Esophagus squamous epithelium (tissue), 5 donors: ENCODE data around the gene IRF4. TPM values are rescaled to one million over a fixed set of nuclear protein-coding genes. Genes with fewer than 3 reads are reported as not detected.

Experiments used
- DNase-seq: peaks from one replicate; lab custom pipeline; 2025; lab: John Stamatoyannopoulos, UW
- H3K27ac ChIP-seq, 4 donors: fragments of 200-600 bp; sonication (generic); one replicate each; pipeline ENCODE4 v1.5.1; 2016 to 2019; ENCODE audit warnings: mild to moderate bottlenecking in 1 of 4
- H3K27me3 ChIP-seq, 4 donors: fragments of 200-600 bp; sonication (generic); 1 replicate in 3 of 4; 2 replicates in 1 of 4; pipeline versions ENCODE4 v1.5.1 to v1.6.0; 2017 to 2021; ENCODE audit warnings: antibody characterized with exemption in 1 of 4
- H3K36me3 ChIP-seq, 3 donors: fragments of 200-600 bp; sonication (generic); one replicate each; pipeline ENCODE4 v1.5.1; 2016 to 2019
- H3K4me1 ChIP-seq, 3 donors: fragments of 200-600 bp; sonication (generic); one replicate each; pipeline ENCODE4 v1.5.1; 2017 to 2019
- H3K4me3 ChIP-seq, 4 donors: fragments of 200-600 bp; sonication (generic); 1 replicate in 3 of 4; 2 replicates in 1 of 4; pipeline ENCODE4 v1.5.1; 2016 to 2019; ENCODE audit warnings: mild to moderate bottlenecking in 2 of 4, moderate library complexity in 1 of 4
- H3K9me3 ChIP-seq, 3 donors: fragments of 200-600 bp; sonication (generic); one replicate each; pipeline ENCODE4 v1.5.1; 2016 to 2019
- POLR2A ChIP-seq, 4 donors: fragments of 450-650 bp; IDR thresholded peaks; one replicate each; pipeline ENCODE4 v1.6.1; 2017; ENCODE audit warnings: antibody characterized with exemption in 4 of 4, mild to moderate bottlenecking in 4 of 4, moderate library complexity in 3 of 4
- WGBS, 2 donors: methylation state at CpG; one replicate each; pipeline ENCODE4 v1.1.5; 2018; 5-methylcytosine and 5-hydroxymethylcytosine counted together
- intact Hi-C: fragments of 100-400 bp; cut with DNase I; formaldehyde crosslinking; loops from one replicate; pipeline ENCODE4 v1.15.0; 2022
- total RNA-seq, 4 donors: library from RNA; depleted of rRNA; stranded (reverse); fragments of >200 nt; gene quantifications; one replicate each; pipeline ENCODE4 v1.1.0, GENCODE V29; 2016
- TF ChIP-seq, protein P1 (sequence below), 6 experiments: fragments of 450-650 bp in 4 of 6; fragments of 200-600 bp in 2 of 6; sonication (generic) in 2 of 6; IDR thresholded peaks; one replicate each; pipeline ENCODE4 v1.5.1; 2016 to 2019; ENCODE audit warnings: antibody characterized with exemption in 6 of 6, mild to moderate bottlenecking in 4 of 6, moderate library complexity in 4 of 6
- donor health status: DM: yes; HTN: yes; CAD: no.

The IRF4 gene
- total RNA-seq, 4 donors from 2014 or later: 0.40 to 1.9 (median 1.2) TPM

GRCh38 chr6:403659-404655, 12.4 kb downstream of the IRF4 start:
- Histone ChIP-seq H3K4me1 (no peaks in the 10 kb centered on the region), H3K36me3 (no peaks in the 10 kb centered on the region), H3K27me3 (peaks cover 0 to 46% (median 0%) of the 10 kb centered on the region in 4 donors), H3K27ac (no peak overlapping the region), H3K4me3 (no peak overlapping the region), H3K9me3 (no peaks in the 10 kb centered on the region)
- WGBS, 2 donors: 64 to 68% methylated on average over 17 to 19 of the region's 19 CpGs
- DNase-seq: no peak
- intact Hi-C loops: no loop called here
- TF ChIP-seq, protein P1, sequence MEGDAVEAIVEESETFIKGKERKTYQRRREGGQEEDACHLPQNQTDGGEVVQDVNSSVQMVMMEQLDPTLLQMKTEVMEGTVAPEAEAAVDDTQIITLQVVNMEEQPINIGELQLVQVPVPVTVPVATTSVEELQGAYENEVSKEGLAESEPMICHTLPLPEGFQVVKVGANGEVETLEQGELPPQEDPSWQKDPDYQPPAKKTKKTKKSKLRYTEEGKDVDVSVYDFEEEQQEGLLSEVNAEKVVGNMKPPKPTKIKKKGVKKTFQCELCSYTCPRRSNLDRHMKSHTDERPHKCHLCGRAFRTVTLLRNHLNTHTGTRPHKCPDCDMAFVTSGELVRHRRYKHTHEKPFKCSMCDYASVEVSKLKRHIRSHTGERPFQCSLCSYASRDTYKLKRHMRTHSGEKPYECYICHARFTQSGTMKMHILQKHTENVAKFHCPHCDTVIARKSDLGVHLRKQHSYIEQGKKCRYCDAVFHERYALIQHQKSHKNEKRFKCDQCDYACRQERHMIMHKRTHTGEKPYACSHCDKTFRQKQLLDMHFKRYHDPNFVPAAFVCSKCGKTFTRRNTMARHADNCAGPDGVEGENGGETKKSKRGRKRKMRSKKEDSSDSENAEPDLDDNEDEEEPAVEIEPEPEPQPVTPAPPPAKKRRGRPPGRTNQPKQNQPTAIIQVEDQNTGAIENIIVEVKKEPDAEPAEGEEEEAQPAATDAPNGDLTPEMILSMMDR (IDR thresholded peaks at IDR 0.05): no peak
- TF ChIP-seq POLR2A (IDR thresholded peaks at IDR 0.05): no peak

- Histone ChIP-seq H3K27me3 (peaks cover 0 to 45% (median 0%) of the 10 kb centered on the region in 4 donors), H3K9me3 (no peaks in the 10 kb centered on the region), H3K27ac (no peak overlapping the region), H3K4me3 (no peak overlapping the region), H3K36me3 (no peaks in the 10 kb centered on the region), H3K4me1 (no peaks in the 10 kb centered on the region)
- intact Hi-C loops: no loop called here
- WGBS, 2 donors: 86% methylated on average over 14 to 15 of the region's 15 CpGs
- no peak for DNase-seq
- TF ChIP-seq, protein P1 (IDR thresholded peaks at IDR 0.05): no peak
- TF ChIP-seq POLR2A (IDR thresholded peaks at IDR 0.05): no peak
These were observed 13.3 kb downstream of the IRF4 start for GRCh38 chr6:404685-405423.

DNA sequence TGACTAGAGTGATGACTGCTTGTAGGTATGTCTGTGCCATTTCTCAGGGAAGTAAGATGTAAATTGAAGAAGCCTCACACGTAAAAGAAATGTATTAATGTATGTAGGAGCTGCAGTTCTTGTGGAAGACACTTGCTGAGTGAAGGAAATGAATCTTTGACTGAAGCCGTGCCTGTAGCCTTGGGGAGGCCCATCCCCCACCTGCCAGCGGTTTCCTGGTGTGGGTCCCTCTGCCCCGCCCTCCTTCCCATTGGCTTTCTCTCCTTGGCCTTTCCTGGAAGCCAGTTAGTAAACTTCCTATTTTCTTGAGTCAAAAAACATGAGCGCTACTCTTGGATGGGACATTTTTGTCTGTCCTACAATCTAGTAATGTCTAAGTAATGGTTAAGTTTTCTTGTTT, 16.6 kb downstream of the IRF4 start:
- TF ChIP-seq, protein P1 (IDR thresholded peaks at IDR 0.05): no peak
- TF ChIP-seq POLR2A (IDR thresholded peaks at IDR 0.05): no peak
- 31 to 50% methylated on average over 4 to 5 of the region's 5 CpGs for WGBS, 2 donors
- H3K4me1 ChIP-seq: no peaks in the 10 kb centered on the region
- H3K4me3 ChIP-seq: no peak overlapping the region
- H3K36me3 ChIP-seq: no peaks in the 10 kb centered on the region
- intact Hi-C loops: no loop called here
- no peak overlapping the region for H3K27ac ChIP-seq
- no peak for DNase-seq
- no peaks in the 10 kb centered on the region for H3K9me3 ChIP-seq
- H3K27me3 ChIP-seq: peaks cover 0 to 54% (median 0%) of the 10 kb centered on the region in 4 donors

GRCh38 chr6:408599-409102, 17.1 kb downstream of the IRF4 start:
- Histone ChIP-seq H3K4me3 (no peak overlapping the region), H3K9me3 (no peaks in the 10 kb centered on the region), H3K27ac (no peak overlapping the region), H3K27me3 (peaks cover 0 to 49% (median 0%) of the 10 kb centered on the region in 4 donors), H3K36me3 (no peaks in the 10 kb centered on the region), H3K4me1 (no peaks in the 10 kb centered on the region)
- 54 to 57% methylated on average over 9 of the region's 9 CpGs for WGBS, 2 donors
- intact Hi-C loops: no loop called here
- TF ChIP-seq, protein P1 (IDR thresholded peaks at IDR 0.05): peak in 3 of 6 experiments; percentile 4 to 35 (median 32)
- TF ChIP-seq POLR2A (IDR thresholded peaks at IDR 0.05): no peak
- no peak for DNase-seq
